K562 (cell line): ENCODE data around the gene THRSP. TPM values are rescaled to one million over a fixed set of nuclear protein-coding genes. Genes with fewer than 3 reads are reported as not detected.

ENCODE experiments used
- ATAC-seq: fragments of 200-7000 bp; cut with Tn5 transposase; 3 replicates; pipeline ENCODE4 v1.9.1; 2020; ENCODE audit warnings: moderate library complexity
- BruUV-seq: library from RNA; stranded (reverse); fragments of 400-500 nt; replicated peaks from 2 replicates; lab custom pipeline; 2021; lab: Mats Ljungman, UMichigan
- CTCF ChIA-PET: fragments of 300-600 bp; formaldehyde crosslinking; extraction: SDS; loops from one replicate; lab custom pipeline; 2021; ENCODE audit warnings: low intra/inter-chr PET ratio; lab: Yijun Ruan, JAX
- POLR2A ChIA-PET: fragments of 300-600, 350-650 bp; sonication (Branson Sonifier 250); formaldehyde crosslinking; extraction: SDS; loops from one replicate; lab custom pipeline; 2021; ENCODE audit warnings: antibody characterized with exemption, inconsistent platforms; lab: Yijun Ruan, JAX
- DNase-seq, 4 experiments: peaks; one replicate each; pipeline versions ENCODE4 v3.0.0 to v3.0.0-alpha.2; 2011 to 2018; ENCODE audit warnings: low spot score in 3 of 4, mixed read lengths in 3 of 4; ENCODE audit errors: extremely low read depth in 1 of 4
- FAIRE-seq: peaks from 2 replicates; lab custom pipeline; 2011; peaks lifted over from hg19 to GRCh38; lab: Jason Lieb, UNC
- H2AFZ ChIP-seq: 2 replicates; pipeline ENCODE4 v1.6.0; 2011; ENCODE audit warnings: low read depth, low read length, control low read depth, inconsistent platforms
- H3K27ac ChIP-seq: fragments of 200-600 bp; 3 replicates; pipeline ENCODE4 v1.8.0; 2011; ENCODE audit warnings: low read depth, mild to moderate bottlenecking, control low read depth, inconsistent platforms, low read length, moderate library complexity, mixed read lengths; ENCODE audit errors: extremely low read depth
- H3K27me3 ChIP-seq, 2 experiments: fragments of 300-600 bp in 1 of 2; 2 replicates in 1 of 2; 3 replicates in 1 of 2; pipeline versions ENCODE4 v1.6.0 to v1.8.0; 2011; ENCODE audit warnings: inconsistent platforms in 2 of 2, low read length in 2 of 2, mild to moderate bottlenecking in 1 of 2, mixed read lengths in 1 of 2, moderate library complexity in 1 of 2; ENCODE audit not compliant: control insufficient read depth in 2 of 2, insufficient read depth in 2 of 2
- H3K36me3 ChIP-seq: fragments of 300-600 bp; 3 replicates; pipeline ENCODE4 v1.8.0; 2011; ENCODE audit warnings: mild to moderate bottlenecking, low read length, inconsistent platforms; ENCODE audit not compliant: control insufficient read depth, insufficient read depth
- H3K4me1 ChIP-seq, 2 experiments: fragments of 200-600 bp in 1 of 2; replicated peaks in 1 of 2; 2 replicates in 1 of 2; 3 replicates in 1 of 2; pipeline versions ENCODE4 v1.5.1 to v1.8.0; 2011; ENCODE audit warnings: inconsistent platforms in 2 of 2, low read length in 2 of 2, mild to moderate bottlenecking in 1 of 2, mixed read lengths in 1 of 2, moderate library complexity in 1 of 2; ENCODE audit not compliant: control insufficient read depth in 2 of 2, insufficient read depth in 2 of 2
- H3K4me2 ChIP-seq: 2 replicates; pipeline ENCODE4 v1.6.1; 2011; ENCODE audit warnings: low read length, control low read depth, inconsistent platforms, mixed read lengths; ENCODE audit not compliant: insufficient read depth
- H3K4me3 ChIP-seq: fragments of 200-600 bp; sonication (generic), shearing (Covaris generic); 2 replicates; pipeline ENCODE4 v1.5.1; 2016; ENCODE audit warnings: control low read depth, inconsistent platforms
- H3K79me2 ChIP-seq: fragments of 200-600 bp; 3 replicates; pipeline ENCODE4 v1.8.0; 2011; ENCODE audit warnings: low read length, inconsistent platforms; ENCODE audit not compliant: control insufficient read depth, insufficient read depth
- H3K9ac ChIP-seq, 2 experiments: 2 replicates each; pipeline versions ENCODE4 v1.6.0 to v1.6.1; 2011; ENCODE audit warnings: low read depth in 2 of 2, low read length in 2 of 2, control low read depth in 1 of 2, inconsistent platforms in 1 of 2, mild to moderate bottlenecking in 1 of 2, mixed read lengths in 1 of 2; ENCODE audit not compliant: insufficient read depth in 1 of 2
- H3K9me1 ChIP-seq: one replicate; pipeline ENCODE4 v1.6.0; 2011; ENCODE audit warnings: inconsistent platforms, mild to moderate bottlenecking, low read length, moderate library complexity; ENCODE audit not compliant: control insufficient read depth, insufficient read depth
- H3K9me3 ChIP-seq: replicated peaks from 2 replicates; pipeline ENCODE4 v1.5.1; 2011; ENCODE audit warnings: low read depth, low read length, inconsistent platforms; ENCODE audit not compliant: control insufficient read depth, insufficient read depth
- H4K20me1 ChIP-seq: replicated peaks from 2 replicates; pipeline ENCODE4 v1.6.1; 2011; ENCODE audit warnings: low read length, inconsistent platforms, mixed read lengths; ENCODE audit not compliant: control insufficient read depth, insufficient read depth
- CUX1 ChIP-seq: fragments of 200-800 bp; sonication (Bioruptor generic); IDR thresholded peaks from 2 replicates; pipeline ENCODE4 v1.6.1; 2016; ENCODE audit warnings: missing genetic modification characterization, missing compliant biosample characterization
- E2F3 ChIP-seq: fragments of 250-450 bp; sonication (Bioruptor Pico); IDR thresholded peaks from 2 replicates; pipeline ENCODE4 v1.4.0; 2020; ENCODE audit warnings: mild to moderate bottlenecking
- FUS ChIP-seq: fragments of 200-400 bp; formaldehyde crosslinking; optimal IDR thresholded peaks from 2 replicates; pipeline ENCODE3; 2017; ENCODE audit warnings: low read depth, low read length
- NFIC ChIP-seq: fragments of 450-650 bp; IDR thresholded peaks from 2 replicates; pipeline ENCODE4 v1.6.1; 2017; ENCODE audit warnings: mild to moderate bottlenecking, inconsistent platforms
- NFIX ChIP-seq: fragments of 250-450 bp; sonication (Bioruptor Pico); IDR thresholded peaks from 2 replicates; pipeline ENCODE4 v1.4.0; 2020; ENCODE audit warnings: low read depth, mild to moderate bottlenecking, moderate library complexity
- SNIP1 ChIP-seq: fragments of 450-650 bp; IDR thresholded peaks from 2 replicates; pipeline ENCODE4 v1.7.1; 2017; ENCODE audit warnings: low read depth, mild to moderate bottlenecking
- SREBF1 ChIP-seq: fragments of 150-350 bp; IDR thresholded peaks from 2 replicates; pipeline ENCODE4 v1.6.1; 2014; ENCODE audit warnings: antibody characterized with exemption, low read depth, low read length, borderline replicate concordance
- ZNF41 ChIP-seq: fragments of 250-450 bp; sonication (Bioruptor Pico); conservative IDR thresholded peaks from 2 replicates; pipeline ENCODE4 v1.4.0; 2020; ENCODE audit warnings: mild to moderate bottlenecking
- ZNF77 ChIP-seq: fragments of 250-450 bp; sonication (Bioruptor Pico); IDR thresholded peaks from 2 replicates; pipeline ENCODE4 v1.5.0; 2020
- ZZZ3 ChIP-seq: fragments of 450-650 bp; IDR thresholded peaks from 2 replicates; pipeline ENCODE4 v1.6.1; 2016; ENCODE audit warnings: antibody characterized with exemption, mild to moderate bottlenecking, moderate library complexity
- WGBS: fragments of 100-300 bp; shearing (Covaris generic); methylation state at CpG from one replicate; pipeline ENCODE4 v1.1.6; 2016; ENCODE audit warnings: low coverage, mixed read lengths; ENCODE audit not compliant: insufficient coverage; ENCODE audit errors: missing lambda C conversion rate; 5-methylcytosine and 5-hydroxymethylcytosine counted together
- in situ Hi-C: fragments of 300-500 bp; cut with MboI; formaldehyde crosslinking; loops from 4 replicates; pipeline ENCODE4 v1.15.0; 2018; ENCODE audit warnings: inconsistent platforms, mixed read lengths
- intact Hi-C: fragments of 100-400 bp; cut with micrococcal nuclease; formaldehyde crosslinking; loops from 2 replicates; pipeline ENCODE4 v1.14.2; 2022
- polyA plus RNA-seq, 8 experiments: library from polyadenylated mRNA; depleted of rRNA in 4 of 8; stranded (reverse) in 5 of 8; unstranded in 3 of 8; fragments of >200 nt; fragmentation: Nextera tagmentation in 2 of 8; fragmentation: Illumina TruSeq in 1 of 8; extraction: Ambion mirVana in 2 of 8; extraction: Trizol in 1 of 8; gene quantifications; 2 replicates each; pipeline versions ENCODE4 v1.2.1 to v1.2.3, GENCODE V29; 2011 to 2014; ENCODE audit warnings: inconsistent platforms in 1 of 8, missing spikeins in 1 of 8
- total RNA-seq, 7 experiments: library from RNA; depleted of rRNA in 6 of 7; stranded (reverse); fragments of >200 nt in 6 of 7; fragmentation: Illumina TruSeq in 2 of 7; extraction: Trizol in 2 of 7; gene quantifications; 2 replicates each; pipeline versions ENCODE4 v1.2.1 to v1.2.3, GENCODE V29; 2011 to 2021; ENCODE audit warnings: low replicate concordance in 1 of 7

The THRSP gene
- total and polyA plus RNA-seq, 9 of the 15 experiments (the other 6 are each of a cell fraction or from before 2014, with no cell fraction given) = 0.23 to 0.56 (median 0.31) TPM; not detected in 2

DNA sequence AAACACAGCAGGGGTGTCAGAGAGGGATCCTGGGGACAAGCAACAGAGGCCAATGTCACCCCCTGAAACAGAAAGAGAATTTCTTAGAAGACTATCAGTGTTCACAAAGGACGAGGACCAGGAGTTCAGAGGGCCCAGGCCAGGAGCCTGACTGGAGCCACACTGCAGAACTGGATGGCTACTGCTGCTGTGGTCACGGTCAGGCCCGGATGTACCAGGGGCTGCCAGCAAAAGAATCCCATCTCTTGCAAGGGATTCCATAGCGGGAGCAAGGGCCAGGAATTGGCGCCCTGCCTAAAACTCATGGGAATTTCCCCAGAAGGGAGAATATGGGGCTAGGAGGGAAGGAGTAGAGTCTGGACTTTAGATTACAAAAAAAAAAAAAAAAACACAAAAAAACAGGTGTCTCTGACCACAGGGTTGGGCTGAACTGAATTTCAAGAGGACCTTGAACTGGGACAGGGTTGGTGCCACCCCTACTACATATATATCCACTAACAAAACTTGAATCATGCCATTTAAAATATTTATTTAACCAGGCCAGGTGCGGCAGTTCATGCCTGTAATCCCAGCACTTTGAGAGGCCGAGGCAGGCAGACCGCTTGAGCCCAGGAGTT, 24.9 kb upstream of the THRSP start:
- no TSS peak for BruUV-seq
- intact Hi-C loops (no loop called here), in situ Hi-C loops (no loop called here)
- Histone ChIP-seq H3K27ac (peak overlapping the region; percentile 75; the same call in 2 of the 3 replicates), H3K4me2 (no peak overlapping the region), H3K4me1 (peaks cover 25 to 28% of the 10 kb centered on the region in 2 experiments), H3K36me3 (no peaks in the 10 kb centered on the region), H4K20me1 (no peaks in the 10 kb centered on the region), H3K9me3 (no peaks in the 10 kb centered on the region), H3K4me3 (no peak overlapping the region), H2AFZ (peak overlapping the region; percentile 54), H3K9me1 (no peaks in the 10 kb centered on the region), H3K27me3 (no peaks in the 10 kb centered on the region; a peak in 1 of 5 replicates), H3K79me2 (no peaks in the 10 kb centered on the region), H3K9ac (peak overlapping the region in 1 of 2 experiments; percentile 65; a peak in 1 of 4 replicates)
- ATAC-seq (no peak), DNase-seq (no peak), FAIRE-seq (no peak)
- ChIA-PET CTCF (no interaction called here), POLR2A (interaction anchor here (0.6 to 1.4 kb wide), 3 partner anchors 12 to 35 kb away, joined by 3 read pairs; partner anchors contain the start of gene THRSP)
- WGBS = 90% methylated on average over 8 of the region's 8 CpGs
- peak; percentile 36; the same call in 1 of the 2 replicates for TF ChIP-seq NFIC
- TF ChIP-seq SNIP1 = no peak
- no peak for TF ChIP-seq SREBF1

GRCh38 chr11:78039391-78039918, 24.2 kb upstream of the THRSP start:
- Histone ChIP-seq H3K9me1 (no peaks in the 10 kb centered on the region), H2AFZ (peak overlapping the region; percentile 95), H3K9me3 (no peaks in the 10 kb centered on the region), H3K79me2 (no peaks in the 10 kb centered on the region), H3K4me3 (no peak overlapping the region), H3K4me2 (peak overlapping the region; percentile 62), H3K27me3 (no peaks in the 10 kb centered on the region; a peak in 1 of 5 replicates), H3K36me3 (no peaks in the 10 kb centered on the region), H3K27ac (peak overlapping the region; percentile 75), H3K9ac (peak overlapping the region in 1 of 2 experiments; percentile 67; a peak in 2 of 4 replicates), H3K4me1 (peaks cover 25 to 26% of the 10 kb centered on the region in 2 experiments), H4K20me1 (no peaks in the 10 kb centered on the region)
- intact Hi-C loops = no loop called here
- ChIA-PET POLR2A (interaction anchor here (0.8 to 1.4 kb wide), 6 partner anchors 8 to 244 kb away, joined by 3 to 4 read pairs (median 3); partner anchors contain the start of gene THRSP), CTCF (interaction anchor here (0.7 kb wide), 1 partner anchor 239 kb away, joined by 3 read pairs; no protein-coding TSS in a partner anchor)
- DNase-seq (no peak), ATAC-seq (peak; percentile 5), FAIRE-seq (no peak)
- in situ Hi-C loops = no loop called here
- BruUV-seq = TSS peak; percentile 62
- WGBS = 46% methylated on average over 4 of the region's 4 CpGs
- TF ChIP-seq ZNF77 (CRISPR knock-in tag) = no peak
- no peak for TF ChIP-seq ZNF41 (CRISPR knock-in tag)
- TF ChIP-seq CUX1 (CRISPR knock-in tag) = 0 out of 2 replicates have a peak, but pooled peaks have one; percentile 29
- no peak for TF ChIP-seq ZZZ3
- no peak for TF ChIP-seq FUS
- TF ChIP-seq NFIX (CRISPR knock-in tag) = no peak
- TF ChIP-seq E2F3 (CRISPR knock-in tag) = no peak
